ENCODE measurements around the gene ITGAL. TPM values are rescaled to one million over a fixed set of nuclear protein-coding genes. Genes with fewer than 3 reads are reported as not detected.
A peak's percentile ranks its signal among the peaks of the same experiment; 100 is the strongest.

Gene ITGAL
- total and polyA plus RNA-seq, 4 donors, result 4.3 to 11.8 (median 6.9) TPM

DNA sequence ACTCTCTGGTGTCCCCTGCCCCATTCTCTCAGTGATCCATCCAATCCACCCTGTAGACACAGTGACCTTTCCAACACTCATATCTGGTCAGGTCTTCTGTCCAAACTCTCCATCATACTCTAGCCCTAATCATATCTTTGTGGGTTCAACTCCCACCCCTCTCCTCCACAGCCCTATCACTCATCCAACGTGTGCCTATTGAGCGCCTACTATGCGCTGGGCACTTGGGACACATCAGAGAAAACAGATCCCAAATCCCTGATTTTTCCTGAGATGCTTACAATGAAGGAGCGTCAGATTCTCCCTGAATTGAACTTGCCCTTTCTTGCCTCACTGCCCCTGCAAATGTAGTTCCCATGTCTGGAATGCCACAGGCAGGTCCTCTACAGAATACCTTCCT, 44.5 kb upstream of the ITGAL start:
- Histone ChIP-seq H3K4me3 (ENCODE audit: low read depth in 1 of 3, low read length in 3 of 3) (no peak overlapping the region), H3K9ac (ENCODE audit: low read depth in 1 of 2, low read length in 2 of 2) (no peak overlapping the region), H3K36me3 (ENCODE audit: control insufficient read depth in 4 of 4, insufficient read depth in 3 of 4, low read depth in 1 of 4, low read length in 3 of 4) (peaks cover 6 to 16% (median 10%) of the 10 kb centered on the region in 4 donors), H3K27ac (ENCODE audit: low read depth in 1 of 2, low read length in 2 of 2) (no peak overlapping the region), H3K4me1 (ENCODE audit: control insufficient read depth in 4 of 4, insufficient read depth in 4 of 4, low read length in 3 of 4) (peaks cover 3 to 19% (median 15%) of the 10 kb centered on the region in 4 donors), H3K27me3 (ENCODE audit: control insufficient read depth in 4 of 4, insufficient read depth in 4 of 4, low read length in 3 of 4) (no peaks in the 10 kb centered on the region), H3K9me3 (ENCODE audit: control insufficient read depth in 4 of 4, low read length in 3 of 4) (no peaks in the 10 kb centered on the region)
- TF ChIP-seq, protein P1, sequence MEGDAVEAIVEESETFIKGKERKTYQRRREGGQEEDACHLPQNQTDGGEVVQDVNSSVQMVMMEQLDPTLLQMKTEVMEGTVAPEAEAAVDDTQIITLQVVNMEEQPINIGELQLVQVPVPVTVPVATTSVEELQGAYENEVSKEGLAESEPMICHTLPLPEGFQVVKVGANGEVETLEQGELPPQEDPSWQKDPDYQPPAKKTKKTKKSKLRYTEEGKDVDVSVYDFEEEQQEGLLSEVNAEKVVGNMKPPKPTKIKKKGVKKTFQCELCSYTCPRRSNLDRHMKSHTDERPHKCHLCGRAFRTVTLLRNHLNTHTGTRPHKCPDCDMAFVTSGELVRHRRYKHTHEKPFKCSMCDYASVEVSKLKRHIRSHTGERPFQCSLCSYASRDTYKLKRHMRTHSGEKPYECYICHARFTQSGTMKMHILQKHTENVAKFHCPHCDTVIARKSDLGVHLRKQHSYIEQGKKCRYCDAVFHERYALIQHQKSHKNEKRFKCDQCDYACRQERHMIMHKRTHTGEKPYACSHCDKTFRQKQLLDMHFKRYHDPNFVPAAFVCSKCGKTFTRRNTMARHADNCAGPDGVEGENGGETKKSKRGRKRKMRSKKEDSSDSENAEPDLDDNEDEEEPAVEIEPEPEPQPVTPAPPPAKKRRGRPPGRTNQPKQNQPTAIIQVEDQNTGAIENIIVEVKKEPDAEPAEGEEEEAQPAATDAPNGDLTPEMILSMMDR (IDR thresholded peaks at IDR 0.05; ENCODE audit: low read depth, low read length, missing input control), result no peak
- no peak for TF ChIP-seq HNF4G (IDR thresholded peaks at IDR 0.05)
- TF ChIP-seq HNF4A (conservative IDR thresholded peaks at IDR 0.05), result no peak
- TF ChIP-seq JUND (IDR thresholded peaks at IDR 0.05), result no peak
- WGBS, result 94% methylated on average over 4 of the region's 4 CpGs
- no peak for DNase-seq (ENCODE audit: low spot score)

DNA sequence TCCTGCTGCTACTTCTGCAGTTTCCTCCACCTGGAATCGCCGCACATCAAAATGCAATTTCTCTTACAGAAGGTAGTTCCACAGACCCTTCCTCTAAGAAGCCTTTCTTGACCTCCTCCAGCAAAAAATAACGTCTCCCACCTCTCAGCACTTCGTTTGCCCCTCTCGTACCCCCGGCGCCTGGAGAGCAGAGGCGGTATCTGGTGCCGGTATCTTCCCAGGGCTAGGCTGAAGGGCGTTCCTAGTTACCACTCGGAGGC, 43.2 kb upstream of the ITGAL start:
- DNase-seq (ENCODE audit: low spot score), result no peak
- Histone ChIP-seq H3K4me3 (ENCODE audit: low read depth in 1 of 3, low read length in 3 of 3) (peak overlapping the region; percentile 44 to 71 (median 69)), H3K4me1 (ENCODE audit: control insufficient read depth in 4 of 4, insufficient read depth in 4 of 4, low read length in 3 of 4) (peaks cover 3 to 19% (median 15%) of the 10 kb centered on the region in 4 donors), H3K27me3 (ENCODE audit: control insufficient read depth in 4 of 4, insufficient read depth in 4 of 4, low read length in 3 of 4) (no peaks in the 10 kb centered on the region), H3K27ac (ENCODE audit: low read depth in 1 of 2, low read length in 2 of 2) (peak overlapping the region; percentile 19 to 54), H3K36me3 (ENCODE audit: control insufficient read depth in 4 of 4, insufficient read depth in 3 of 4, low read depth in 1 of 4, low read length in 3 of 4) (peaks cover under 1 to 7% (median 4%) of the 10 kb centered on the region in 4 donors), H3K9me3 (ENCODE audit: control insufficient read depth in 4 of 4, low read length in 3 of 4) (no peaks in the 10 kb centered on the region), H3K9ac (ENCODE audit: low read depth in 1 of 2, low read length in 2 of 2) (peak overlapping the region; percentile 45 to 51)
- TF ChIP-seq, protein P1 (IDR thresholded peaks at IDR 0.05; ENCODE audit: low read depth, low read length, missing input control), result no peak
- TF ChIP-seq YY1 (IDR thresholded peaks at IDR 0.05), result no peak
- TF ChIP-seq, protein P2, sequence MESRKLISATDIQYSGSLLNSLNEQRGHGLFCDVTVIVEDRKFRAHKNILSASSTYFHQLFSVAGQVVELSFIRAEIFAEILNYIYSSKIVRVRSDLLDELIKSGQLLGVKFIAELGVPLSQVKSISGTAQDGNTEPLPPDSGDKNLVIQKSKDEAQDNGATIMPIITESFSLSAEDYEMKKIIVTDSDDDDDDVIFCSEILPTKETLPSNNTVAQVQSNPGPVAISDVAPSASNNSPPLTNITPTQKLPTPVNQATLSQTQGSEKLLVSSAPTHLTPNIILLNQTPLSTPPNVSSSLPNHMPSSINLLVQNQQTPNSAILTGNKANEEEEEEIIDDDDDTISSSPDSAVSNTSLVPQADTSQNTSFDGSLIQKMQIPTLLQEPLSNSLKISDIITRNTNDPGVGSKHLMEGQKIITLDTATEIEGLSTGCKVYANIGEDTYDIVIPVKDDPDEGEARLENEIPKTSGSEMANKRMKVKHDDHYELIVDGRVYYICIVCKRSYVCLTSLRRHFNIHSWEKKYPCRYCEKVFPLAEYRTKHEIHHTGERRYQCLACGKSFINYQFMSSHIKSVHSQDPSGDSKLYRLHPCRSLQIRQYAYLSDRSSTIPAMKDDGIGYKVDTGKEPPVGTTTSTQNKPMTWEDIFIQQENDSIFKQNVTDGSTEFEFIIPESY (IDR thresholded peaks at IDR 0.05), result no peak
- TF ChIP-seq SP1 (IDR thresholded peaks at IDR 0.05), result no peak
- TF ChIP-seq RAD21 (IDR thresholded peaks at IDR 0.05), result no peak
- TF ChIP-seq, protein P3, sequence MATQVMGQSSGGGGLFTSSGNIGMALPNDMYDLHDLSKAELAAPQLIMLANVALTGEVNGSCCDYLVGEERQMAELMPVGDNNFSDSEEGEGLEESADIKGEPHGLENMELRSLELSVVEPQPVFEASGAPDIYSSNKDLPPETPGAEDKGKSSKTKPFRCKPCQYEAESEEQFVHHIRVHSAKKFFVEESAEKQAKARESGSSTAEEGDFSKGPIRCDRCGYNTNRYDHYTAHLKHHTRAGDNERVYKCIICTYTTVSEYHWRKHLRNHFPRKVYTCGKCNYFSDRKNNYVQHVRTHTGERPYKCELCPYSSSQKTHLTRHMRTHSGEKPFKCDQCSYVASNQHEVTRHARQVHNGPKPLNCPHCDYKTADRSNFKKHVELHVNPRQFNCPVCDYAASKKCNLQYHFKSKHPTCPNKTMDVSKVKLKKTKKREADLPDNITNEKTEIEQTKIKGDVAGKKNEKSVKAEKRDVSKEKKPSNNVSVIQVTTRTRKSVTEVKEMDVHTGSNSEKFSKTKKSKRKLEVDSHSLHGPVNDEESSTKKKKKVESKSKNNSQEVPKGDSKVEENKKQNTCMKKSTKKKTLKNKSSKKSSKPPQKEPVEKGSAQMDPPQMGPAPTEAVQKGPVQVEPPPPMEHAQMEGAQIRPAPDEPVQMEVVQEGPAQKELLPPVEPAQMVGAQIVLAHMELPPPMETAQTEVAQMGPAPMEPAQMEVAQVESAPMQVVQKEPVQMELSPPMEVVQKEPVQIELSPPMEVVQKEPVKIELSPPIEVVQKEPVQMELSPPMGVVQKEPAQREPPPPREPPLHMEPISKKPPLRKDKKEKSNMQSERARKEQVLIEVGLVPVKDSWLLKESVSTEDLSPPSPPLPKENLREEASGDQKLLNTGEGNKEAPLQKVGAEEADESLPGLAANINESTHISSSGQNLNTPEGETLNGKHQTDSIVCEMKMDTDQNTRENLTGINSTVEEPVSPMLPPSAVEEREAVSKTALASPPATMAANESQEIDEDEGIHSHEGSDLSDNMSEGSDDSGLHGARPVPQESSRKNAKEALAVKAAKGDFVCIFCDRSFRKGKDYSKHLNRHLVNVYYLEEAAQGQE (IDR thresholded peaks at IDR 0.05), result no peak
- 7% methylated on average over 11 of the region's 11 CpGs for WGBS
